SK-N-SH treated with all-trans-retinoic acid at 6 μM for 48 hours (cell line): ENCODE measurements around the gene GPC5.

ENCODE experiments used
- ARNTL ChIP-seq: fragments of 450-650 bp; formaldehyde crosslinking; IDR thresholded peaks from 2 replicates; pipeline ENCODE4 v1.5.0; 2020; ENCODE audit warnings: low read depth, mild to moderate bottlenecking, moderate library complexity, borderline replicate concordance
- BACH2 ChIP-seq: fragments of 250-450 bp; sonication (Bioruptor Pico); IDR thresholded peaks from 2 replicates; pipeline ENCODE4 v1.9.0; 2021; ENCODE audit warnings: mild to moderate bottlenecking, borderline replicate concordance
- CSDC2 ChIP-seq: fragments of 250-450 bp; sonication (Bioruptor Pico); IDR thresholded peaks from 2 replicates; pipeline ENCODE4 v1.5.0; 2020; ENCODE audit warnings: mild to moderate bottlenecking, moderate library complexity
- ISL1 ChIP-seq: fragments of 250-450 bp; sonication (Bioruptor Pico); IDR thresholded peaks from 2 replicates; pipeline ENCODE4 v2.1.2; 2022; ENCODE audit warnings: mild to moderate bottlenecking, moderate library complexity
- OSR1 ChIP-seq: fragments of 250-450 bp; sonication (Bioruptor Pico); IDR thresholded peaks from 2 replicates; pipeline ENCODE4 v1.8.0; 2022; ENCODE audit warnings: moderate library complexity, mild to moderate bottlenecking, inconsistent platforms
- PPARA ChIP-seq: fragments of 250-450 bp; sonication (Bioruptor Pico); IDR thresholded peaks from 2 replicates; pipeline ENCODE4 v1.5.0; 2020; ENCODE audit warnings: mild to moderate bottlenecking, borderline replicate concordance
- RARB ChIP-seq: fragments of 250-450 bp; sonication (Bioruptor Pico); IDR thresholded peaks from 2 replicates; pipeline ENCODE4 v1.8.0; 2021; ENCODE audit warnings: mild to moderate bottlenecking, moderate library complexity
- ZFP30 ChIP-seq: fragments of 450-650 bp; formaldehyde crosslinking; IDR thresholded peaks from 2 replicates; pipeline ENCODE4 v1.5.0; 2022; ENCODE audit warnings: mild to moderate bottlenecking, moderate library complexity
- TF ChIP-seq, protein P1 (sequence below): fragments of 250-450 bp; sonication (Bioruptor Pico); IDR thresholded peaks from 2 replicates; pipeline ENCODE4 v1.8.0; 2020; ENCODE audit warnings: mild to moderate bottlenecking, moderate library complexity, borderline replicate concordance

DNA sequence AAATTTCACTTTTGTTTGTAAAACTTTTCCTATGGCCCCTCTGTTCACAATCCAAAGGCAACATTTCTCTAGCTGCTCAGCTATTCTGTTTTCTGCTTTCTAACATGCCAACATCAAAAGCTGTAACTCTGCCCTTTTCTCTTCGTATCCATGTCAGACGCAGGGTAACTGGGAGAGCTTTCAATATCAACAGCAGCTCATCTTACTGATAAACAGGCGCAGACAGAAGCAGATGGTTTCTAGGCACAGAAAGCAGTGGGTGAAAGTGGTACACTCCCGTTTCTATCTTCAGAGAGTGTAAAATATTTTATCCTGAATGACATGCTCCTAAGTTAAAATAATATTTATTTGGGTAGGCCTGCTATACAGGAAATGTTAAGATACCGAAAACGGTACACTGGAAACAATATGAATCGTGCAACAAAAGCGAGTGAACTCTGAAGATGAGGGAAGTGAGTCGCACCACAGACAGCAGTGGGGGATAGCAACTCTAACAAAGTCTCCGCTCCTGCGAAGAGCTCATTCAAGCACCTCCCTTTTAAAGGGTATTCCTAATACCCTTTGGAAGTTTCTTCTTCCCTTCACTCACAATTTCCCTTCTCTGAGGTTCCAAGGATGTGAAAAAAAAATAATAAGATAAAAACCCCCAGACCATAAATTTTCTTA is 798.3 kb downstream of the GPC5 start:
- TF ChIP-seq, protein P1, sequence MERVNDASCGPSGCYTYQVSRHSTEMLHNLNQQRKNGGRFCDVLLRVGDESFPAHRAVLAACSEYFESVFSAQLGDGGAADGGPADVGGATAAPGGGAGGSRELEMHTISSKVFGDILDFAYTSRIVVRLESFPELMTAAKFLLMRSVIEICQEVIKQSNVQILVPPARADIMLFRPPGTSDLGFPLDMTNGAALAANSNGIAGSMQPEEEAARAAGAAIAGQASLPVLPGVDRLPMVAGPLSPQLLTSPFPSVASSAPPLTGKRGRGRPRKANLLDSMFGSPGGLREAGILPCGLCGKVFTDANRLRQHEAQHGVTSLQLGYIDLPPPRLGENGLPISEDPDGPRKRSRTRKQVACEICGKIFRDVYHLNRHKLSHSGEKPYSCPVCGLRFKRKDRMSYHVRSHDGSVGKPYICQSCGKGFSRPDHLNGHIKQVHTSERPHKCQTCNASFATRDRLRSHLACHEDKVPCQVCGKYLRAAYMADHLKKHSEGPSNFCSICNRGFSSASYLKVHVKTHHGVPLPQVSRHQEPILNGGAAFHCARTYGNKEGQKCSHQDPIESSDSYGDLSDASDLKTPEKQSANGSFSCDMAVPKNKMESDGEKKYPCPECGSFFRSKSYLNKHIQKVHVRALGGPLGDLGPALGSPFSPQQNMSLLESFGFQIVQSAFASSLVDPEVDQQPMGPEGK (CRISPR knock-in tag) = no peak
- no peak for TF ChIP-seq CSDC2 (CRISPR knock-in tag)
- no peak for TF ChIP-seq RARB
- no peak for TF ChIP-seq PPARA (CRISPR knock-in tag)
- TF ChIP-seq ISL1 (CRISPR knock-in tag) = no peak
- no peak for TF ChIP-seq ZFP30
- TF ChIP-seq BACH2 = no peak
- no peak for TF ChIP-seq ARNTL (CRISPR knock-in tag)
- TF ChIP-seq OSR1 (CRISPR knock-in tag) = no peak
